Panc1 (cell line): Measurements from ENCODE around the gene ALOX5AP. TPM values are rescaled to one million over a fixed set of nuclear protein-coding genes. Genes with fewer than 3 reads are reported as not detected.
A peak's percentile ranks its signal among the peaks of the same experiment; 100 is the strongest.

Experiments used
- ATAC-seq: fragments of 200-7000 bp; cut with Tn5 transposase; 2 replicates; pipeline ENCODE4 v1.9.1; 2020; ENCODE audit warnings: mild to moderate bottlenecking, moderate library complexity
- BruUV-seq: library from RNA; stranded (reverse); fragments of 400-500 nt; replicated peaks from 2 replicates; lab custom pipeline; 2021; lab: Mats Ljungman, UMichigan
- CTCF ChIA-PET: fragments of 300-600 bp; sonication (Branson Sonifier 250); formaldehyde crosslinking; loops from one replicate; lab custom pipeline; 2022; ENCODE audit warnings: antibody characterized with exemption; lab: Charles Lee
- POLR2A ChIA-PET: fragments of 300-600 bp; sonication (Branson Sonifier 250); formaldehyde crosslinking; loops from one replicate; lab custom pipeline; 2022; ENCODE audit warnings: antibody characterized with exemption; lab: Charles Lee
- DNase-seq: peaks from one replicate; pipeline ENCODE4 v3.0.0-alpha.2; 2010; ENCODE audit warnings: low read depth, low spot score
- H3K27ac ChIP-seq: 2 replicates; pipeline ENCODE4 v1.5.1; 2011; ENCODE audit warnings: mild to moderate bottlenecking, low read length, inconsistent platforms
- H3K27me3 ChIP-seq: fragments of 200-500 bp; sonication (Bioruptor generic); 2 replicates; pipeline ENCODE4 v1.6.0; 2014; ENCODE audit warnings: low read length, inconsistent platforms; ENCODE audit not compliant: control insufficient read depth, insufficient read depth
- H3K36me3 ChIP-seq: fragments of 200-500 bp; sonication (Bioruptor generic); 2 replicates; pipeline ENCODE4 v1.5.1; 2014; ENCODE audit warnings: inconsistent platforms, mild to moderate bottlenecking, low read length, moderate library complexity; ENCODE audit not compliant: control insufficient read depth, insufficient read depth
- H3K4me1 ChIP-seq: 2 replicates; pipeline ENCODE4 v1.5.1; 2011; ENCODE audit warnings: inconsistent platforms, mild to moderate bottlenecking, low read length, moderate library complexity; ENCODE audit not compliant: control insufficient read depth, insufficient read depth
- H3K4me3 ChIP-seq, 2 experiments: 2 replicates each; pipeline ENCODE4 v1.5.1; 2011 to 2012; ENCODE audit warnings: low read depth in 2 of 2, low read length in 2 of 2, mild to moderate bottlenecking in 2 of 2, inconsistent platforms in 1 of 2, moderate library complexity in 1 of 2
- H3K9me3 ChIP-seq: fragments of 200-500 bp; sonication (Bioruptor generic); 2 replicates; pipeline ENCODE4 v1.5.1; 2014; ENCODE audit warnings: low read depth, mild to moderate bottlenecking, inconsistent platforms, low read length, moderate library complexity; ENCODE audit not compliant: control insufficient read depth, insufficient read depth
- CTCF ChIP-seq: fragments of 450-650 bp; IDR thresholded peaks from 2 replicates; pipeline ENCODE4 v1.5.1; 2017; ENCODE audit warnings: mild to moderate bottlenecking
- POLR2AphosphoS5 ChIP-seq: IDR thresholded peaks from 2 replicates; pipeline ENCODE4 v1.6.1; 2012; ENCODE audit warnings: mild to moderate bottlenecking, low read depth, low read length, moderate library complexity
- REST ChIP-seq, 2 experiments: IDR thresholded peaks; 2 replicates each; pipeline ENCODE4 v1.6.1; 2011 to 2012; ENCODE audit warnings: low read depth in 2 of 2, control low read depth in 1 of 2, low read length in 1 of 2, mild to moderate bottlenecking in 1 of 2, moderate library complexity in 1 of 2; ENCODE audit not compliant: insufficient read depth in 1 of 2
- SIN3A ChIP-seq: IDR thresholded peaks from 2 replicates; pipeline ENCODE4 v1.6.1; 2012; ENCODE audit warnings: low read depth, mild to moderate bottlenecking, low read length, moderate library complexity, borderline replicate concordance; ENCODE audit not compliant: insufficient read depth
- TCF7L2 ChIP-seq: IDR thresholded peaks from 2 replicates; pipeline ENCODE4 v1.6.1; 2011; ENCODE audit warnings: mild to moderate bottlenecking, low read depth, low read length, inconsistent platforms
- in situ Hi-C: cut with HindIII; loops from 2 replicates; pipeline ENCODE4 v1.10.0; 2016; ENCODE audit warnings: low sequenced_read_pairs, low pct_unique_long_range_greater_than_20kb
- intact Hi-C: fragments of 100-400 bp; cut with micrococcal nuclease; formaldehyde crosslinking; loops from one replicate; pipeline ENCODE4 v1.10.0; 2022; ENCODE audit not compliant: unreplicated experiment
- total RNA-seq: library from RNA; stranded (reverse); gene quantifications from one replicate; pipeline ENCODE4 v1.2.1, GENCODE V29; 2021; ENCODE audit not compliant: unreplicated experiment

Gene ALOX5AP
- total RNA-seq, 1 experiment from 2014 or later: 2.1 TPM

GRCh38 chr13:30802953-30803478 is 67.7 kb downstream of the ALOX5AP start:
- CTCF ChIA-PET: interaction anchor here (0.7 to 1.4 kb wide), 3 partner anchors 13 to 167 kb away, joined by 3 read pairs; no protein-coding TSS in a partner anchor
- Histone ChIP-seq H3K36me3 (no peaks in the 10 kb centered on the region), H3K27me3 (no peaks in the 10 kb centered on the region), H3K4me1 (peaks cover 27% of the 10 kb centered on the region), H3K27ac (peak overlapping the region; percentile 92), H3K4me3 (no peak overlapping the region), H3K9me3 (no peaks in the 10 kb centered on the region)
- POLR2A ChIA-PET: no interaction called here
- intact Hi-C loops: loop anchor here (2.0 to 10.0 kb wide), 2 partner anchors 124 to 242 kb away; no protein-coding TSS in a partner anchor
- no peak for DNase-seq
- no TSS peak for BruUV-seq
- TF ChIP-seq CTCF (peak; percentile 86), POLR2AphosphoS5 (no peak)
- peak; percentile 92 for ATAC-seq
- in situ Hi-C loops: no loop called here

- no TSS peak for BruUV-seq
Measured at GRCh38 chr13:30803749-30804148, 68.4 kb downstream of the ALOX5AP start.

More at GRCh38 chr13:30803749-30804148, 68.4 kb downstream of the ALOX5AP start:
- H3K4me3 ChIP-seq: no peak overlapping the region
- peak overlapping the region; percentile 92 for H3K27ac ChIP-seq
- peaks cover 27% of the 10 kb centered on the region for H3K4me1 ChIP-seq
- no peaks in the 10 kb centered on the region for H3K36me3 ChIP-seq
- H3K27me3 ChIP-seq: no peaks in the 10 kb centered on the region
- no peaks in the 10 kb centered on the region for H3K9me3 ChIP-seq
- intact Hi-C loops (loop anchor here (1.0 to 10.0 kb wide), 3 partner anchors 62 to 241 kb away; no protein-coding TSS in a partner anchor), in situ Hi-C loops (no loop called here)
- ChIA-PET CTCF (interaction anchor here (0.7 to 1.4 kb wide), 2 partner anchors 62 to 168 kb away, joined by 3 read pairs; no protein-coding TSS in a partner anchor), POLR2A (interaction anchor here (0.6 kb wide), 1 partner anchor 63 kb away, joined by 15 read pairs; no protein-coding TSS in a partner anchor)
- ATAC-seq (no peak), DNase-seq (no peak)
- TF ChIP-seq REST (IDR thresholded peaks at IDR 0.05; ENCODE audit: insufficient read depth in 1 of 2, low read depth in 2 of 2, low read length in 1 of 2): no peak
- no peak for TF ChIP-seq SIN3A
- no peak for TF ChIP-seq CTCF
- TF ChIP-seq POLR2AphosphoS5: no peak
- TF ChIP-seq TCF7L2: no peak
